Panc1 (cell line): ENCODE results near the gene OR10W1. TPM values are rescaled to one million over a fixed set of nuclear protein-coding genes. Genes with fewer than 3 reads are reported as not detected.

Experiments used
- ATAC-seq: fragments of 200-7000 bp; cut with Tn5 transposase; 2 replicates; pipeline ENCODE4 v1.9.1; 2020; ENCODE audit warnings: mild to moderate bottlenecking, moderate library complexity
- BruUV-seq: library from RNA; stranded (reverse); fragments of 400-500 nt; replicated peaks from 2 replicates; lab custom pipeline; 2021; lab: Mats Ljungman, UMichigan
- CTCF ChIA-PET: fragments of 300-600 bp; sonication (Branson Sonifier 250); formaldehyde crosslinking; loops from one replicate; lab custom pipeline; 2022; ENCODE audit warnings: antibody characterized with exemption; lab: Charles Lee
- POLR2A ChIA-PET: fragments of 300-600 bp; sonication (Branson Sonifier 250); formaldehyde crosslinking; loops from one replicate; lab custom pipeline; 2022; ENCODE audit warnings: antibody characterized with exemption; lab: Charles Lee
- DNase-seq: peaks from one replicate; pipeline ENCODE4 v3.0.0-alpha.2; 2010; ENCODE audit warnings: low read depth, low spot score
- H3K27ac ChIP-seq: 2 replicates; pipeline ENCODE4 v1.5.1; 2011; ENCODE audit warnings: mild to moderate bottlenecking, low read length, inconsistent platforms
- H3K27me3 ChIP-seq: fragments of 200-500 bp; sonication (Bioruptor generic); 2 replicates; pipeline ENCODE4 v1.6.0; 2014; ENCODE audit warnings: low read length, inconsistent platforms; ENCODE audit not compliant: control insufficient read depth, insufficient read depth
- H3K36me3 ChIP-seq: fragments of 200-500 bp; sonication (Bioruptor generic); 2 replicates; pipeline ENCODE4 v1.5.1; 2014; ENCODE audit warnings: inconsistent platforms, mild to moderate bottlenecking, low read length, moderate library complexity; ENCODE audit not compliant: control insufficient read depth, insufficient read depth
- H3K4me1 ChIP-seq: 2 replicates; pipeline ENCODE4 v1.5.1; 2011; ENCODE audit warnings: inconsistent platforms, mild to moderate bottlenecking, low read length, moderate library complexity; ENCODE audit not compliant: control insufficient read depth, insufficient read depth
- H3K4me3 ChIP-seq, 2 experiments: 2 replicates each; pipeline ENCODE4 v1.5.1; 2011 to 2012; ENCODE audit warnings: low read depth in 2 of 2, low read length in 2 of 2, mild to moderate bottlenecking in 2 of 2, inconsistent platforms in 1 of 2, moderate library complexity in 1 of 2
- H3K9me3 ChIP-seq: fragments of 200-500 bp; sonication (Bioruptor generic); 2 replicates; pipeline ENCODE4 v1.5.1; 2014; ENCODE audit warnings: low read depth, mild to moderate bottlenecking, inconsistent platforms, low read length, moderate library complexity; ENCODE audit not compliant: control insufficient read depth, insufficient read depth
- CTCF ChIP-seq: fragments of 450-650 bp; IDR thresholded peaks from 2 replicates; pipeline ENCODE4 v1.5.1; 2017; ENCODE audit warnings: mild to moderate bottlenecking
- POLR2AphosphoS5 ChIP-seq: IDR thresholded peaks from 2 replicates; pipeline ENCODE4 v1.6.1; 2012; ENCODE audit warnings: mild to moderate bottlenecking, low read depth, low read length, moderate library complexity
- REST ChIP-seq, 2 experiments: IDR thresholded peaks; 2 replicates each; pipeline ENCODE4 v1.6.1; 2011 to 2012; ENCODE audit warnings: low read depth in 2 of 2, control low read depth in 1 of 2, low read length in 1 of 2, mild to moderate bottlenecking in 1 of 2, moderate library complexity in 1 of 2; ENCODE audit not compliant: insufficient read depth in 1 of 2
- SIN3A ChIP-seq: IDR thresholded peaks from 2 replicates; pipeline ENCODE4 v1.6.1; 2012; ENCODE audit warnings: low read depth, mild to moderate bottlenecking, low read length, moderate library complexity, borderline replicate concordance; ENCODE audit not compliant: insufficient read depth
- TCF7L2 ChIP-seq: IDR thresholded peaks from 2 replicates; pipeline ENCODE4 v1.6.1; 2011; ENCODE audit warnings: mild to moderate bottlenecking, low read depth, low read length, inconsistent platforms
- in situ Hi-C: cut with HindIII; loops from 2 replicates; pipeline ENCODE4 v1.10.0; 2016; ENCODE audit warnings: low sequenced_read_pairs, low pct_unique_long_range_greater_than_20kb
- intact Hi-C: fragments of 100-400 bp; cut with micrococcal nuclease; formaldehyde crosslinking; loops from one replicate; pipeline ENCODE4 v1.10.0; 2022; ENCODE audit not compliant: unreplicated experiment
- total RNA-seq: library from RNA; stranded (reverse); gene quantifications from one replicate; pipeline ENCODE4 v1.2.1, GENCODE V29; 2021; ENCODE audit not compliant: unreplicated experiment

Gene OR10W1
- total RNA-seq, 1 experiment from 2014 or later: not detected

- H3K27ac ChIP-seq: no peak overlapping the region
- ChIA-PET CTCF (interaction anchor here (1.3 kb wide), 1 partner anchor 534 kb away, joined by 3 read pairs; the partner anchor contains the start of gene BTBD18), POLR2A (no interaction called here)
- in situ Hi-C loops (no loop called here), intact Hi-C loops (loop anchor here (10.0 kb wide), 1 partner anchor 461 kb away; no protein-coding TSS in a partner anchor)
- H3K9me3 ChIP-seq: no peaks in the 10 kb centered on the region
- TF ChIP-seq CTCF (no peak), REST (IDR thresholded peaks at IDR 0.05; ENCODE audit: insufficient read depth in 1 of 2, low read depth in 2 of 2, low read length in 1 of 2) (no peak), POLR2AphosphoS5 (no peak), SIN3A (no peak), TCF7L2 (no peak)
- no peak overlapping the region for H3K4me3 ChIP-seq
- DNase-seq (no peak), ATAC-seq (no peak)
- no peaks in the 10 kb centered on the region for H3K36me3 ChIP-seq
- H3K27me3 ChIP-seq: no peaks in the 10 kb centered on the region
- H3K4me1 ChIP-seq: no peaks in the 10 kb centered on the region
- no TSS peak for BruUV-seq
Measured at GRCh38 chr11:58285483-58286040, 17.5 kb upstream of the OR10W1 start.

- ChIA-PET CTCF (no interaction called here), POLR2A (no interaction called here)
- ATAC-seq (no peak), DNase-seq (no peak)
- intact Hi-C loops (no loop called here), in situ Hi-C loops (no loop called here)
- TF ChIP-seq REST (IDR thresholded peaks at IDR 0.05; ENCODE audit: insufficient read depth in 1 of 2, low read depth in 2 of 2, low read length in 1 of 2): no peak
- TF ChIP-seq CTCF: no peak
- no peak for TF ChIP-seq TCF7L2
- TF ChIP-seq POLR2AphosphoS5: no peak
- TF ChIP-seq SIN3A: no peak
- no peaks in the 10 kb centered on the region for H3K36me3 ChIP-seq
- no peaks in the 10 kb centered on the region for H3K9me3 ChIP-seq
- no TSS peak for BruUV-seq
- H3K27me3 ChIP-seq: no peaks in the 10 kb centered on the region
- H3K4me3 ChIP-seq: no peak overlapping the region
- no peaks in the 10 kb centered on the region for H3K4me1 ChIP-seq
- no peak overlapping the region for H3K27ac ChIP-seq
Measured at GRCh38 chr11:58276151-58276550, 8.1 kb upstream of the OR10W1 start.
